GM12892 (cell line): ENCODE results near the gene VSTM2B. TPM values are rescaled to one million over a fixed set of nuclear protein-coding genes. Genes with fewer than 3 reads are reported as not detected.
A peak's percentile ranks its signal among the peaks of the same experiment; 100 is the strongest.
"Not testable (repeated sequence)": the region's sequence is repeated elsewhere in the genome, so short reads cannot be mapped to it uniquely, and the experiment has no call there.

Experiments used
- DNase-seq: peaks from one replicate; pipeline ENCODE4 v3.0.0; 2011; ENCODE audit not compliant: insufficient read length
- FAIRE-seq: peaks from 2 replicates; lab custom pipeline; 2011; peaks lifted over from hg19 to GRCh38; lab: Jason Lieb, UNC
- POLR2A ChIP-seq: IDR thresholded peaks from 2 replicates; pipeline ENCODE4 v1.6.1; 2011; ENCODE audit warnings: low read depth, low read length, control low read depth
- POLR2AphosphoS5 ChIP-seq: IDR thresholded peaks from 2 replicates; pipeline ENCODE4 v1.6.1; 2011; ENCODE audit warnings: low read depth, low read length, control low read depth
- TAF1 ChIP-seq: IDR thresholded peaks from 2 replicates; pipeline ENCODE4 v1.6.1; 2011; ENCODE audit warnings: low read depth, mild to moderate bottlenecking, control low read depth, low read length, borderline replicate concordance
- polyA plus RNA-seq: library from polyadenylated mRNA; unstranded; fragments of >200 nt; gene quantifications from one replicate; pipeline ENCODE4 v1.2.1, GENCODE V29; 2012; ENCODE audit warnings: missing spikeins, inconsistent platforms; ENCODE audit not compliant: missing spikeins

Gene VSTM2B
- polyA plus RNA-seq = not detected

DNA sequence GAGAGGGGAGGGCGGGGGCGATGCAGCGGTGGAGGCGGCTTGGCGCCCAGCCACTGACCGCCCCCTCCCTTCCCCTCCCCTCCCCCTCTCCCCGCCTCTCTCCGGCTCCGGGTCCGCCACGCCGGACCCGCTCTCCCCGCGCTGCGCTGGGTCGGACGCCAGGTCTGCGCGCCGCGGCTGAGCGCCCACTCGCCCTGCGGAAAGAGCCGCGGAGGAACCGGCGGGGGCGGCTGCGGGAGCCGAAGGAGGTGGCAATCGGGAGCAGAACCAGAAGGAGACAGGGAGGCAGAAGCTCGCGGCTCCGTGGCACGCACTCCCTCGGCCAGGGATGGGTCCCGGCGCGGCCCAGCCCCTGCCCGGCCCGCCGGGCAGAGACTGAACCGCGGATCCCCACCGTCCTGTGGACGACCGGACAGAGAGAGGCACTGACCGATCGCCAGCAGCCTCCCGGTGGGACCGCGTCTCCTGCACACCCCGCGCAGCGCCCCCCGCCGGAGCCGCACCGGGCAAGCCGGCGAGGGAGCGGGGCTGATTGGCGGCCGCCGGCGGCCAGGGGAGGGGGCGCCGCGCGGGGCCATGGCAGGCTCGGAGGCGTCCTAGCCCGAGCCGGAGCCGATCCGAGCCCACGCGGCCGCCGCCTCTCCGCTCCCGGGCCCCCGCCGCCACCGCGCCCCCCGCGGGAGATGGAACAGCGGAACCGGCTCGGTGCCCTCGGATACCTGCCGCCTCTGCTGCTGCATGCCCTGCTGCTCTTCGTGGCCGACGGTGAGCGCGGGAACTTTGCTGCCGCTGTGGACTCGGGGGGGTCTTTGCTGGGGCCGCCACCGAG is at the start of gene VSTM2B:
Gene VSTM2B, plus strand, starts transcription at position 94 of the 829 bp plus-strand sequence. Its CDS starts 590 bp downstream, at position 684.
- DNase-seq (no peak), FAIRE-seq (no peak)
- TF ChIP-seq POLR2AphosphoS5 (no peak), POLR2A (no peak), TAF1 (no peak)

DNA sequence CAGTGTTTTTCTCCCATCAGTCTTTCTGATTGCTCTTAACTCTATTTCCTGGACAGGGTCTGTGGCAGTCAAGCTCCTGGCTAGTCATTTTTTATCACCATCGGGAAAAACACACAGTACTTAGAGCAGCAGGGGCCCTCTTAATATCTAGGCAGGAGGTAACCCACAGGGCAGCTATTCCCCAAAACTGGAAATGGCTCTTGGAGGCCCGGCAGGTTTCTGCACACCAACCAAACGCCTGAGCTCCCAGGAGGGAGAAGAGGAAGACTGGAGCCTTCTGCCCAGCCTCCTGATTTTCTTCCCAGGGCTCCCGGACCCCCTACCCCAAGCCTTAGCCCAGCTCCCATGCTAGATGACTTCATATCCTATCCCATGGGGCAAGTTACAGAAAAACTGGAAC is 49.3 kb upstream of the VSTM2B start:
- TF ChIP-seq TAF1 (no peak), POLR2A (no peak), POLR2AphosphoS5 (no peak)
- DNase-seq = no peak
- FAIRE-seq = no peak

DNA sequence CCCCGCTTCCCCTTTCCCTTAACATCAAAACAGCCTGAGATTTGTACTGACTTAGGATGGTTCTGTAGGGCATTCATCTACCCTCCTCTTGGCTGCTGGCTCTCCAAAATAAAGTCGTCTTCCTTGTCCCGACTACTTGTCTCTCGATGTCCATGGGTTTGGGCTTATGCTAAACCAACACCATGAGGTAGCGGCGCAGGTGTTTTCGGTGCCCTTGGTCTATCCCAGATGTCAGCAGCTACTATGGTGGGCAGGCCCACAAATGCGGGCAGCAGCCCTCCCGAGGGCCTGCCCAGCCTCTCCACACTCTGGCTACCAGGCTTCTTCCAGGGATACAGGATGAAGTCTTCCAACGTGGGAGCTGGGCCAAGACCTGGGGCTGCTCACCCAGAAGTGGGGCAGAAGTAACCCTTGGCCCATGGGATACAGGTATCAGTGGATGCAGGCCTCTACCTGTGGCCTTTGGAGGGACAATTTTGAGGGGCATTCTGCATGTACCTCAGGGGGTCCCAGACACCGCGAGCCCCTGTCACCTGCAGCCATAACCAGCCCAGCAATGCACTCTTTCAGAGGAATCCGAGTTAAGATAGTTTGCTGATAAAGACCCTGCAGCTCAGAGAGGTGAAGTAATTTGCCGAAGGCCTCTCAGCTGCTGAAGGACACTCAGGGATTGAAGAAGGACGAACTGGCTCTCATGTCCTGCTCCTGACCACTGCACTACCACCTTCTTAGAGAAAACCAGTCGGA is 47.8 kb upstream of the VSTM2B start:
- FAIRE-seq (no peak), DNase-seq (no peak)
- TF ChIP-seq TAF1 (no peak), POLR2A (no peak), POLR2AphosphoS5 (no peak)

DNA sequence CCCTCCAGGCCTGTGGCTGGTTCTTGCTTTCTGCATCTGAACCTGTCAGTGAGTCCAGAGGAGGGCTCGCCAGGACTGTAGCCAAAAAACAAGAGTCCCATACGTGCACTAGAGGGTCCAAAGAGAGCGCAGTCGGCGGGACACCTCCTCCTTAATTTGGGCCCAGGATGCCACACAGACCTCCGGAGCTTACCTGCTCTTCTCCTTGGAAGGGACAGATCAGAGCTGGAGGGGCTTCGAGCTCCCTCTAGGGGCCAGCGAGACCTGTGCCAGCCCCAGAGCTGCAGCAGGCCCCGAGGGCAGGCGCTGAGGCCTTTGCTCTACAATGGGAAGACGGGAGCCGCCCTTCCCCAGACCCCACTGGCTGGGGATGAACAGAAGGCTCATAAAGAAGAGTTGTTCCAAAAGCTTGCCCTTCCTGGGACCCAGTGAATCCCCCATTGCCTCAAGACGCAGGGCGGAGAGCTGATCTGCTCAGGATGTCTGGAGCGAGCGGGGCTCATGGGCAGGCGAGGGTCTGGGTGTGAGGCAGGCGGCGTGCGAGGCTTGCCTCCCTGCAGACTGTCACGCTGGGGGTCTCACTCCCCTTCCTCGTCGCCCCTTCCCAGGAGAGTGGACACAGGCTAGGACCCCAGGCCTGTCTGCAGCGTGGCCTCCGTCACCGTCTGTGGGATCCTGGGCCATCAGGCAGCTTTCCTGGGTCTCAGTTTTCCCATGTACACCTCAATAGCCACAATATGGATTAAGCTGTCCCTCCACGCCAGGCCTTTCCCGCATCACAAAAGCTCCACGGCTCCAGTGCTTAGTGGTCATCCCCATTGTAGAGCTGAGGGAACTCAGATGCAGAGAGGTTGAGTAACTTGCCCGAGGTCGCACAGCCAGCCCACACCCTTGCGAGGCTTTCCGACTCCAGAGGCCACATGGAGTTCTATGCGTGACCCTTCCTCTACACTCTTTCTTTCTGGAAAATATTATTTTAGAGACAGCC is 46.9 kb upstream of the VSTM2B start:
- FAIRE-seq (no peak), DNase-seq (no peak)
- no peak for TF ChIP-seq POLR2AphosphoS5
- no peak for TF ChIP-seq POLR2A
- no peak for TF ChIP-seq TAF1

DNA sequence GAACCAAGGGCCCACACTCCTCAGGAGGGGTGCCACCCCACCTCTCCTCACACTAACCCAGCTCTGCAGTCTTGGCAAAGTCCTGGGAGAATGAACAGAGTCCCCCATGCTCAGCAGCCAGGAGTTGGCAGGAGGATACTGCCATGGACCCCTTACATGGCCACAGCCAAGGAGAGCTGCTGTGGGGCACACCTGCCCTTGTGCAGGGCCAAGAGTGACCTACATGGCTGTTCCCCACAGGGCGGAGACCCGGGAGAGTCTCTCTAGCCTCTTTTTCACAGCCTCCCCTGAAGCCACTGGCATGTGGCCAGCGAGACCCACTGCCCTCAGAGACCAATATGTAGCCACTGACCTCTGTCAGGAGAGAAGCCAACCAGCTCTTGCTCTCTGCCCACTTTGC is 45.9 kb upstream of the VSTM2B start:
- TF ChIP-seq POLR2AphosphoS5 (no peak), TAF1 (no peak), POLR2A (no peak)
- FAIRE-seq = no peak
- no peak for DNase-seq

DNA sequence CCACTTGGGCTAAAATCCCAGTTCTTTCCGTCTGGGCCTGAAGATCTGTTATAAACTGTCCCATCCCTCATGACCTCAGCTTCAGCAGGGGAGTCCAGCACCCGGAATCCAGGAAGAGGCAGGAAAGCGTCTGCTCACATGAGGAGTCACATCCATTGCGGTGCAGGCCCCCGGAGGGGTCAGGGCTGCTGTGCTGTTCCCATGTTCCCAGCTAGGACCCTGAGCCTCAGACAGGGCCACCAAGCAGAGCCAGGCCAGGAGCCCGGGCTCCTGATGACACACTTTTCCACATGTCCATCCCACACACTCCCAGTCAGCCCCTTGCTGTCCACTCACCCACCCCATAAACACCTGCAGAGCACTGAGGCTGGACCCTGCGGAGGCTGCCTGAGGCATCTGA is 45.3 kb upstream of the VSTM2B start:
- no peak for DNase-seq
- no peak for FAIRE-seq
- TF ChIP-seq POLR2A (no peak), POLR2AphosphoS5 (no peak), TAF1 (no peak)

DNA sequence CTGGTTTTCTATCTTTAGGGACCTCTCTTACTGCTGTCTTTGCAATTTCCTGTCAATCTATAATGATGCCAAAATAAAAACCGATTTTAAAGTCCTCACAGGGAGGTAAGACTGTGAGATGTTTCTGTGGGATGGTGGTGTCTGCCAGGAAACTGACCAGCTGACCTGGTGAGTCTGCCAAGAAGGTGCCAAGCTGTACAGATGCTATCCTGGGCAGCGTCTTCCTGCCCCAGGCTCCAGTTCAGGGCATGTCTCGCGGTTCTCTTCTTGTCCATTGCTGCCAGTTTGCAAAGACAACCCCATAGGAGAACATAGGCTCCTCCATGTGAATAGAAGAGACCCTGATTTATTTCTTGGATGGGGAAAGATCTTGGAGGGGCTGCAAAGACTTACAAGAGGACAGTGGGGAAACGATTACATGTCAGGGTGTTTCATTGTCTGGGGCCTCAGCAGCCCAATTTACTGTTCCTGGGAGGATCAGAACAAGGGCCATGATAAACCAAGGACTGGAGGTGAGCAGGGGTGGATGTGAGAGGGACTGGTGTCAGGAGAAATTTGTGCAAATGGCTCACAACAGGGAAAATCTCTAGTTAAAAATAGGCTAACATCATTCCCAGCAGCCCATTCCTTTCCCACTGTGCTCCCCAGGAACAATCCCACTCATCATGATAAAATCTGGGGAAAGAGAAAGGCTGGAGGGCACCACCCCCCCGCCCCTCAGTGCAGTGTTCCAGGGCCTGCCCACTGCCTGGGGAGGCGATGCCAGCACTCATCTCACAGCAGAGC is 42.7 kb upstream of the VSTM2B start:
- TF ChIP-seq TAF1 (no peak), POLR2A (no peak), POLR2AphosphoS5 (no peak)
- no peak for FAIRE-seq
- no peak for DNase-seq

DNA sequence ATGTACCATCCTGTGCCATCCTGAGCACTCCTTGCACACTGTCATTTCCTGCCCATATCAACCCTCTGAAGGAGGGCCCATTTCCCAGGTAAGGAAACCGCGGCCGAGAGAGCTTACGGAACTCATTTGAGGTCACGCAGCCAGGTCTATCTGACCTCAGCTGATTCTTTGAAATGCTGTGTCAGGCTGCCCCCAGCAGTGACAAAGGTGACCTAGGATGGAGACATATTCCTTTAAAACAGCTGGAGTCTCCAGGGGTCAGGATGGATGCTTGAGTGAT is 42.2 kb upstream of the VSTM2B start:
- FAIRE-seq = no peak

DNA sequence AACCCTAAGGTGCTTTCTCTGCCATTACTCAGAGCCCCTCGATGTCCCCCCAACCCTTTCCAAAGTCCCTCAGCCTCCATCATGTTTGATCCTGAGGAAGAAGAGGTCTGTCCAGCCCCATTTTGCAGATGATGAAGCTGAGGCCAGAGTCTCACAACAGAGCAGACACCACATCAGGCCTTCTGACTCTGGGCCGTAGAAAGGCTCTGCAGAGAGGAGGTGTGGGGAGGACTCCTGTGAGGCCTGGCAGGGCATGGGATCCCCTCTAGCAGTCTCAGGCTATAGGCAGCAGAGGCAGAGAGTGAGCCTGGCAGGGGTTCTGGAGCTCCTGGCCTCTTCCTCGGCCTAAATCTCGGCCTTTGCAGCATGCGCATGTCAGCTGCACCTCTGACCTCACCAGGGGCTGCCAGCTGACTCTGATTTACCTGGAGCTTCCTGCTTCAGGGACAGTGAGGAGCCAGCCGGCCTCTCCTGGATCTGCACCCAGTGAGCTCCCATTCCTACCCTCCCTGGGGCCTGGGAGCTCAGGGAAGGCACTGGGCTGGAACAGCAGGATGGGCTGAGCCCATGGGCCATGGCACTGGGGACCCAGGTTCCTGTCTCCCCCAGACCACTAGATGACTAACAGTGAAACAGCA is 41.7 kb upstream of the VSTM2B start:
- TF ChIP-seq TAF1 = no peak
- no peak for TF ChIP-seq POLR2AphosphoS5
- no peak for TF ChIP-seq POLR2A
- FAIRE-seq (no peak), DNase-seq (no peak)

More for the DNA sequence above, 42.2 kb upstream of the VSTM2B start:
- no peak for TF ChIP-seq POLR2A
- TF ChIP-seq TAF1 = no peak
- no peak for TF ChIP-seq POLR2AphosphoS5
- no peak for DNase-seq

DNA sequence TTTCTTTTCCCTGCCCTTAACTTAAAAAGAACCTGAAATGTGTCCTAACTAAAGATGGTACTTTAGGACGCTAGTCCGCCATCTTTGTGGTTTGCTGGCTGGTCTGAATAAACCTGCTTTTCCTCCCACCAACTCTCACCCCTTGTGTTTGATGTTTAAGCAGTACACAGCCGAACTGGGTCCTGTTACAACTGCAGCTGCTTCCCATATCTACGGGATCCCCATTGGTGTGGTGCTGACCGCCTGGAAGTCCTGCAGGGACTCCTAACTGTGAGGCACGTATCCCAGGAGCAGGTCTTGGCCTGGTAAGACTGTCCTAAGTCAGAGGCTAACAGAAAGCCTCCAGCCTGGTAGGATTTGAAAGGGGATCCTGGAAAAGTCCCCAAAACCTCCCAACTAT is 40.9 kb upstream of the VSTM2B start:
- FAIRE-seq (no peak), DNase-seq (no peak)
- TF ChIP-seq POLR2A (no peak), TAF1 (no peak), POLR2AphosphoS5 (no peak)

DNA sequence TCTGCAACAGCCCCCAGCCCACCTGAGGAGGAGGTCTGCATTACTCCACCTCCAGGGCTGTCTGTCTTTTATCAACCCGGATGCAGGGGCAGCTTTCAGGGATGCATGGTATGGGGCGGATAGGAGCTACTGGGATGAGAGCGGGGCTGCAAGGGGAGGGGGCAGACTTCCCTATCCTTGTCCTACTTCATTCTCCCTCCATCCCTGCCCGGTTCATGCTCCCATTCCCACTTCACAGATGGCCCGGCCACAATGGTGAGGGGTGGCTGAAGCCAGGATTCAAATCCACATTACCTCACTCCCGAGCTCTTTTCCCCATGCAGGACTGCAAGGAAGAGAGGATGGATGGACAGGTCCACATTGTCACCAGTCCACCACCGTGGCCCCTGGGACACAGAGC is 40.5 kb upstream of the VSTM2B start:
- FAIRE-seq = no peak
- DNase-seq = no peak
- TF ChIP-seq POLR2A (no peak), TAF1 (no peak), POLR2AphosphoS5 (no peak)

DNA sequence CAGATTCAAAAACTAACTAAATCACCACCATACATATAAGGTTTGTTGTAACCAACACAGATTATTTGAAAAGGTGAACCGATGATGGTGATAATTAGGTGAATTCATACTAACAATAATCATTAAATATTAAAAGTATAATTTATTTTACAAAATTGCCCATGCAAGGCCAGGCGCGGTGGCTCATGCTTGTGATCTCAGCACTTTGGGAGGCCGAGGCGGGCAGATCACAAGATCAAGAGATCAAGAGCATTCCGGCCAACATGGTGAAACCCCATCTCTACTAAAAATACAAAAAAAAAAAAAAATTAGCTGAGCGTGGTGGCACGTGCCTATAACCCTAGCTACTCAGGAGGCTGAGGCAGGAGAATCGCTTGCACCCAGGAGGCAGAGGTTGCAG is 38.8 kb upstream of the VSTM2B start:
- not testable (repeated sequence) for DNase-seq
- FAIRE-seq = peak; percentile 50
